ENCODE results near the gene FAM216B. TPM values are rescaled to one million over a fixed set of nuclear protein-coding genes. Genes with fewer than 3 reads are reported as not detected.

The FAM216B gene
- total RNA-seq, 2 experiments from 2014 or later = not detected

- DNase-seq (ENCODE audit: low spot score) = no peak
- Histone ChIP-seq H3K27ac (ENCODE audit: low read depth, low read length, poor library complexity, severe bottlenecking) (no peak overlapping the region), H3K36me3 (ENCODE audit: insufficient read depth, low read length) (no peaks in the 10 kb centered on the region), H4K20me1 (ENCODE audit: insufficient read depth, low read length) (no peaks in the 10 kb centered on the region), H3K4me1 (ENCODE audit: insufficient read depth, low read length, poor library complexity, severe bottlenecking) (no peaks in the 10 kb centered on the region), H3K4me3 (ENCODE audit: low read depth, low read length, poor library complexity, severe bottlenecking) (no peak overlapping the region), H3K9me2 (ENCODE audit: insufficient read depth, low read length) (no peaks in the 10 kb centered on the region), H3K79me2 (ENCODE audit: insufficient read depth, low read depth, low read length) (no peaks in the 10 kb centered on the region), H2AFZ (ENCODE audit: low read length) (no peak overlapping the region), H3K9me3 (ENCODE audit: low read length) (no peaks in the 10 kb centered on the region), H3K4me2 (ENCODE audit: low read length) (no peak overlapping the region)
- CTCF ChIA-PET (ENCODE audit: unreplicated experiment) = no interaction called here
- POLR2A ChIA-PET = no interaction called here
- BruUV-seq (replicated peaks) = no TSS peak
- TF ChIP-seq CTCF (conservative IDR thresholded peaks at IDR 0.05; ENCODE audit: low read length) (no peak), EZH2phosphoT487 (IDR thresholded peaks at IDR 0.05; ENCODE audit: borderline replicate concordance, low read depth, low read length) (no peak)
- intact Hi-C loops (cut with micrococcal nuclease; ENCODE audit: unreplicated experiment) = no loop called here
Measured at GRCh38 chr13:42808341-42808940, 27.1 kb downstream of the FAM216B start.

GRCh38 chr13:42812316-42812715 lies 30.9 kb downstream of the FAM216B start:
- Histone ChIP-seq H4K20me1 (ENCODE audit: insufficient read depth, low read length) (no peaks in the 10 kb centered on the region), H3K27ac (ENCODE audit: low read depth, low read length, poor library complexity, severe bottlenecking) (no peak overlapping the region), H3K4me1 (ENCODE audit: insufficient read depth, low read length, poor library complexity, severe bottlenecking) (no peaks in the 10 kb centered on the region), H3K9me2 (ENCODE audit: insufficient read depth, low read length) (no peaks in the 10 kb centered on the region), H3K4me2 (ENCODE audit: low read length) (no peak overlapping the region), H3K36me3 (ENCODE audit: insufficient read depth, low read length) (no peaks in the 10 kb centered on the region), H3K4me3 (ENCODE audit: low read depth, low read length, poor library complexity, severe bottlenecking) (no peak overlapping the region), H3K79me2 (ENCODE audit: insufficient read depth, low read depth, low read length) (no peaks in the 10 kb centered on the region), H2AFZ (ENCODE audit: low read length) (no peak overlapping the region), H3K9me3 (ENCODE audit: low read length) (no peaks in the 10 kb centered on the region)
- no TSS peak for BruUV-seq (replicated peaks)
- no peak for TF ChIP-seq CTCF (conservative IDR thresholded peaks at IDR 0.05; ENCODE audit: low read length)
- TF ChIP-seq EZH2phosphoT487 (IDR thresholded peaks at IDR 0.05; ENCODE audit: borderline replicate concordance, low read depth, low read length) = no peak
- CTCF ChIA-PET (ENCODE audit: unreplicated experiment) = no interaction called here
- DNase-seq (ENCODE audit: low spot score) = no peak
- POLR2A ChIA-PET = interaction anchor here (0.5 kb wide), 1 partner anchor 69 kb away, joined by 4 read pairs; no protein-coding TSS in a partner anchor
- intact Hi-C loops (cut with micrococcal nuclease; ENCODE audit: unreplicated experiment) = no loop called here

GRCh38 chr13:42814868-42815267 lies 33.5 kb downstream of the FAM216B start:
- DNase-seq (ENCODE audit: low spot score) = no peak
- TF ChIP-seq EZH2phosphoT487 (IDR thresholded peaks at IDR 0.05; ENCODE audit: borderline replicate concordance, low read depth, low read length) = no peak
- TF ChIP-seq CTCF (conservative IDR thresholded peaks at IDR 0.05; ENCODE audit: low read length) = no peak
- Histone ChIP-seq H3K9me3 (ENCODE audit: low read length) (no peaks in the 10 kb centered on the region), H3K79me2 (ENCODE audit: insufficient read depth, low read depth, low read length) (no peaks in the 10 kb centered on the region), H2AFZ (ENCODE audit: low read length) (no peak overlapping the region), H4K20me1 (ENCODE audit: insufficient read depth, low read length) (no peaks in the 10 kb centered on the region), H3K36me3 (ENCODE audit: insufficient read depth, low read length) (no peaks in the 10 kb centered on the region), H3K9me2 (ENCODE audit: insufficient read depth, low read length) (no peaks in the 10 kb centered on the region), H3K4me3 (ENCODE audit: low read depth, low read length, poor library complexity, severe bottlenecking) (no peak overlapping the region), H3K4me1 (ENCODE audit: insufficient read depth, low read length, poor library complexity, severe bottlenecking) (no peaks in the 10 kb centered on the region), H3K4me2 (ENCODE audit: low read length) (no peak overlapping the region), H3K27ac (ENCODE audit: low read depth, low read length, poor library complexity, severe bottlenecking) (no peak overlapping the region)
- intact Hi-C loops (cut with micrococcal nuclease; ENCODE audit: unreplicated experiment) = no loop called here
- ChIA-PET POLR2A (interaction anchor here (0.6 kb wide), 1 partner anchor 240 kb away, joined by 3 read pairs; no protein-coding TSS in a partner anchor), CTCF (ENCODE audit: unreplicated experiment) (no interaction called here)
- no TSS peak for BruUV-seq (replicated peaks)
